CD4-positive, alpha-beta T cell (primary cell): ENCODE measurements around the gene RALGPS1. TPM values are rescaled to one million over a fixed set of nuclear protein-coding genes. Genes with fewer than 3 reads are reported as not detected.

Experiments
- ATAC-seq: fragments of 200-7000 bp; cut with Tn5 transposase; one replicate; pipeline ENCODE4 v1.10.0; 2022; ENCODE audit warnings: mild to moderate bottlenecking; ENCODE audit not compliant: poor library complexity
- CTCF ChIA-PET: fragments of 350-600 bp; sonication (Branson Sonifier 250); formaldehyde crosslinking; loops from one replicate; lab custom pipeline; 2021; ENCODE audit warnings: antibody characterized with exemption, inconsistent platforms; lab: Charles Lee
- POLR2A ChIA-PET: fragments of 350-600 bp; sonication (Branson Sonifier 250); formaldehyde crosslinking; loops from one replicate; lab custom pipeline; 2021; ENCODE audit warnings: antibody characterized with exemption, inconsistent platforms; lab: Charles Lee
- DNase-seq, 14 experiments: peaks; one replicate each; pipeline ENCODE4 v3.0.0-alpha.2; 2013 to 2020; ENCODE audit warnings: mixed read lengths in 2 of 14
- H3K27ac ChIP-seq, 2 donors: one replicate each; pipeline versions ENCODE4 v1.5.1 to v1.7.0; 2013; ENCODE audit warnings: low read length in 2 of 2, low read depth in 1 of 2, mild to moderate bottlenecking in 1 of 2
- H3K27me3 ChIP-seq, 2 experiments: 1 replicate in 1 of 2; 2 replicates in 1 of 2; pipeline versions ENCODE4 v1.6.1 to v1.7.0; 2013; ENCODE audit warnings: low read length in 2 of 2, control low read depth in 1 of 2, mild to moderate bottlenecking in 1 of 2, moderate library complexity in 1 of 2; ENCODE audit not compliant: insufficient read depth in 2 of 2, control insufficient read depth in 1 of 2
- H3K36me3 ChIP-seq: one replicate; pipeline ENCODE4 v1.6.1; 2013; ENCODE audit warnings: low read length, control low read depth; ENCODE audit not compliant: insufficient read depth
- H3K4me1 ChIP-seq: one replicate; pipeline ENCODE4 v1.6.1; 2013; ENCODE audit warnings: low read length, control low read depth; ENCODE audit not compliant: insufficient read depth
- H3K4me3 ChIP-seq: one replicate; pipeline ENCODE4 v1.5.1; 2013; ENCODE audit warnings: mild to moderate bottlenecking, low read length, moderate library complexity
- H3K9me3 ChIP-seq, 2 experiments: 1 replicate in 1 of 2; 2 replicates in 1 of 2; pipeline versions ENCODE4 v1.6.1 to v1.7.0; 2013; ENCODE audit warnings: low read length in 2 of 2, mild to moderate bottlenecking in 2 of 2, control low read depth in 1 of 2, moderate library complexity in 1 of 2; ENCODE audit not compliant: control insufficient read depth in 1 of 2, insufficient read depth in 1 of 2
- H3K27ac Mint-ChIP-seq: one replicate; pipeline ENCODE4 v1.8.0; 2020; ENCODE audit warnings: mixed read lengths
- H3K27me3 Mint-ChIP-seq: one replicate; pipeline ENCODE4 v1.8.0; 2021; ENCODE audit warnings: mixed read lengths
- H3K36me3 Mint-ChIP-seq: one replicate; pipeline ENCODE4 v1.8.0; 2021; ENCODE audit warnings: low read depth, mixed read lengths
- H3K4me1 Mint-ChIP-seq: one replicate; pipeline ENCODE4 v1.8.0; 2021; ENCODE audit warnings: low read depth, mixed read lengths
- H3K4me3 Mint-ChIP-seq: one replicate; pipeline ENCODE4 v1.8.0; 2020; ENCODE audit warnings: mild to moderate bottlenecking, mixed read lengths
- H3K9me3 Mint-ChIP-seq: one replicate; pipeline ENCODE4 v1.8.0; 2020; ENCODE audit warnings: mixed read lengths
- intact Hi-C, 2 experiments: fragments of 100-400 bp; cut with DNase I in 1 of 2; cut with micrococcal nuclease in 1 of 2; formaldehyde crosslinking; loops; one replicate each; pipeline versions ENCODE4 v1.15.1 to v1.9.0; 2023 to 2025; cut with DNase I, micrococcal nuclease
- total RNA-seq, 174 experiments: library from RNA in 2 of 174; stranded (reverse) in 2 of 174; gene quantifications; one replicate each; pipeline ENCODE4 v1.2.3 and lab custom pipeline; 2021 to 2026
- TF ChIP-seq, protein P1 (sequence below): fragments of 200-600 bp; IDR thresholded peaks from one replicate; pipeline ENCODE4 v1.8.0; 2022; ENCODE audit warnings: antibody characterized with exemption, mild to moderate bottlenecking

The RALGPS1 gene
- total RNA-seq, 2 experiments from 2014 or later = 5.8 to 6.3 TPM

DNA sequence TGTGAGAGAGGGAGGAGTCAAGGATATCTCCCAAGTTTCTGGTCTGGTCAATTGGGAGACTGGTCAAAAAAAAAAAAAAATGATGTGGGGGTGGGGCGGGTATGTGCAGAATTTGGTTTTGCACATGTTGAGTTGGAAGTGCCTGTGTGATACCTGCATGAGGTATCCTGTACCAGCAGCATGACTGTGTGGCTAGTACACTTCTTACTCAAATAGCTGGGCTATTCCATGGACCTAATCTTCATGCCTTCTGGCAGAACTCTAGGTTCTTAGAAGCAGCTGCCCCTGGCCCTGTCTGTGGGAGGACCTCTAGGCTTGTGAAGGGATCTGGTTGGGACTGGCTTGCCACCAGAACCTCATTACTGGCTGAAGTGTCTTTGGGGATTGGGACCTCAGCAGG lies 93.5 kb downstream of the RALGPS1 start:
- H3K27me3 Mint-ChIP-seq = peaks cover 45% of the 10 kb centered on the region
- ATAC-seq (no peak), DNase-seq (no peak)
- Histone ChIP-seq H3K36me3 (no peaks in the 10 kb centered on the region), H3K4me3 (no peak overlapping the region), H3K27ac (no peak overlapping the region), H3K27me3 (no peaks in the 10 kb centered on the region), H3K4me1 (peaks cover 18% of the 10 kb centered on the region), H3K9me3 (no peaks in the 10 kb centered on the region)
- H3K27ac Mint-ChIP-seq = no peak overlapping the region
- TF ChIP-seq, protein P1, sequence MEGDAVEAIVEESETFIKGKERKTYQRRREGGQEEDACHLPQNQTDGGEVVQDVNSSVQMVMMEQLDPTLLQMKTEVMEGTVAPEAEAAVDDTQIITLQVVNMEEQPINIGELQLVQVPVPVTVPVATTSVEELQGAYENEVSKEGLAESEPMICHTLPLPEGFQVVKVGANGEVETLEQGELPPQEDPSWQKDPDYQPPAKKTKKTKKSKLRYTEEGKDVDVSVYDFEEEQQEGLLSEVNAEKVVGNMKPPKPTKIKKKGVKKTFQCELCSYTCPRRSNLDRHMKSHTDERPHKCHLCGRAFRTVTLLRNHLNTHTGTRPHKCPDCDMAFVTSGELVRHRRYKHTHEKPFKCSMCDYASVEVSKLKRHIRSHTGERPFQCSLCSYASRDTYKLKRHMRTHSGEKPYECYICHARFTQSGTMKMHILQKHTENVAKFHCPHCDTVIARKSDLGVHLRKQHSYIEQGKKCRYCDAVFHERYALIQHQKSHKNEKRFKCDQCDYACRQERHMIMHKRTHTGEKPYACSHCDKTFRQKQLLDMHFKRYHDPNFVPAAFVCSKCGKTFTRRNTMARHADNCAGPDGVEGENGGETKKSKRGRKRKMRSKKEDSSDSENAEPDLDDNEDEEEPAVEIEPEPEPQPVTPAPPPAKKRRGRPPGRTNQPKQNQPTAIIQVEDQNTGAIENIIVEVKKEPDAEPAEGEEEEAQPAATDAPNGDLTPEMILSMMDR = no peak
- intact Hi-C loops = no loop called here
- no peaks in the 10 kb centered on the region for H3K36me3 Mint-ChIP-seq
- H3K4me1 Mint-ChIP-seq = peaks cover 19% of the 10 kb centered on the region
- CTCF ChIA-PET = no interaction called here
- H3K4me3 Mint-ChIP-seq = no peak overlapping the region
- no peaks in the 10 kb centered on the region for H3K9me3 Mint-ChIP-seq
- POLR2A ChIA-PET = no interaction called here

GRCh38 chr9:127011772-127012171 lies 97.2 kb downstream of the RALGPS1 start:
- intact Hi-C loops = no loop called here
- Mint-ChIP-seq H3K9me3 (no peaks in the 10 kb centered on the region), H3K27ac (no peak overlapping the region), H3K27me3 (peaks cover 47% of the 10 kb centered on the region), H3K4me1 (no peaks in the 10 kb centered on the region), H3K4me3 (no peak overlapping the region), H3K36me3 (no peaks in the 10 kb centered on the region)
- ChIA-PET POLR2A (no interaction called here), CTCF (no interaction called here)
- H3K9me3 ChIP-seq = no peaks in the 10 kb centered on the region
- H3K27me3 ChIP-seq = no peaks in the 10 kb centered on the region
- no peak overlapping the region for H3K27ac ChIP-seq
- no peaks in the 10 kb centered on the region for H3K36me3 ChIP-seq
- TF ChIP-seq, protein P1 = no peak
- ATAC-seq (no peak), DNase-seq (no peak)
- H3K4me1 ChIP-seq = no peaks in the 10 kb centered on the region
- no peak overlapping the region for H3K4me3 ChIP-seq

GRCh38 chr9:127012250-127012649 lies 97.7 kb downstream of the RALGPS1 start:
- TF ChIP-seq, protein P1 = no peak
- Mint-ChIP-seq H3K36me3 (no peaks in the 10 kb centered on the region), H3K4me3 (no peak overlapping the region), H3K9me3 (no peaks in the 10 kb centered on the region), H3K4me1 (no peaks in the 10 kb centered on the region), H3K27me3 (peaks cover 46% of the 10 kb centered on the region), H3K27ac (no peak overlapping the region)
- CTCF ChIA-PET = no interaction called here
- Histone ChIP-seq H3K27me3 (no peaks in the 10 kb centered on the region), H3K4me3 (no peak overlapping the region), H3K36me3 (no peaks in the 10 kb centered on the region), H3K4me1 (no peaks in the 10 kb centered on the region), H3K27ac (no peak overlapping the region), H3K9me3 (no peaks in the 10 kb centered on the region)
- ATAC-seq (no peak), DNase-seq (no peak)
- intact Hi-C loops = no loop called here
- POLR2A ChIA-PET = no interaction called here
